Neuron (in vitro differentiated cells): ENCODE results near the gene DLL1.

Source experiments
- H2AFZ ChIP-seq: one replicate; pipeline ENCODE4 v1.6.1; 2013; ENCODE audit warnings: low read depth, mild to moderate bottlenecking, inconsistent platforms, low read length, moderate library complexity
- H3K27me3 ChIP-seq: one replicate; pipeline ENCODE4 v1.6.1; 2013; ENCODE audit warnings: low read length; ENCODE audit not compliant: insufficient read depth
- H3K36me3 ChIP-seq: one replicate; pipeline ENCODE4 v1.6.1; 2013; ENCODE audit warnings: low read length; ENCODE audit not compliant: insufficient read depth
- H3K4me1 ChIP-seq: one replicate; pipeline ENCODE4 v1.6.1; 2013; ENCODE audit warnings: low read length; ENCODE audit not compliant: insufficient read depth
- H3K4me3 ChIP-seq: 2 replicates; pipeline ENCODE4 v1.5.1; 2013; ENCODE audit warnings: mild to moderate bottlenecking, low read length, moderate library complexity
- H3K9me3 ChIP-seq: one replicate; pipeline ENCODE4 v1.6.1; 2013; ENCODE audit warnings: low read length

The DLL1 gene

GRCh38 chr6:170254315-170255213, 36.3 kb downstream of the DLL1 start:
- no peak overlapping the region for H2AFZ ChIP-seq
- H3K36me3 ChIP-seq = no peaks in the 10 kb centered on the region
- H3K4me3 ChIP-seq = no peak overlapping the region
- H3K4me1 ChIP-seq = peaks cover 2% of the 10 kb centered on the region
- no peaks in the 10 kb centered on the region for H3K27me3 ChIP-seq
- no peaks in the 10 kb centered on the region for H3K9me3 ChIP-seq

DNA sequence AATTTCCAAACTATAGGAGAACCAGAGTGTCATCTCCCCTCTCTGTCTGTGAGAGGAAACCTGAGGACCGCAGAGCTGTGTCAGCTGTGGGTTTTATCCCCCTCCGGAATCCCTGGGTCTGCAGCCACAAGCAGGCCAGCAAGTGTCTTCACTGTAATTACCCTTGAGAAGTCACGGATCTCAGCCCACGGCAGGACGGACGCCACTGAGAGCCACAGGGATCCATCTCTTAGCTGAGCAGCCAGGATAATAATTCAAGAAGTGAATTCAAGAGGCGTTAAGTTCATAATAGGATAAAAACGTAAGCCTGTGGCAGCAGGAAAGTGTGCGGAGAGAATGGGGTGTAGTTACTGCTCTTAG, 37.0 kb downstream of the DLL1 start:
- H2AFZ ChIP-seq = no peak overlapping the region
- peaks cover 2% of the 10 kb centered on the region for H3K4me1 ChIP-seq
- H3K4me3 ChIP-seq = no peak overlapping the region
- H3K36me3 ChIP-seq = no peaks in the 10 kb centered on the region
- no peaks in the 10 kb centered on the region for H3K9me3 ChIP-seq
- no peaks in the 10 kb centered on the region for H3K27me3 ChIP-seq

DNA sequence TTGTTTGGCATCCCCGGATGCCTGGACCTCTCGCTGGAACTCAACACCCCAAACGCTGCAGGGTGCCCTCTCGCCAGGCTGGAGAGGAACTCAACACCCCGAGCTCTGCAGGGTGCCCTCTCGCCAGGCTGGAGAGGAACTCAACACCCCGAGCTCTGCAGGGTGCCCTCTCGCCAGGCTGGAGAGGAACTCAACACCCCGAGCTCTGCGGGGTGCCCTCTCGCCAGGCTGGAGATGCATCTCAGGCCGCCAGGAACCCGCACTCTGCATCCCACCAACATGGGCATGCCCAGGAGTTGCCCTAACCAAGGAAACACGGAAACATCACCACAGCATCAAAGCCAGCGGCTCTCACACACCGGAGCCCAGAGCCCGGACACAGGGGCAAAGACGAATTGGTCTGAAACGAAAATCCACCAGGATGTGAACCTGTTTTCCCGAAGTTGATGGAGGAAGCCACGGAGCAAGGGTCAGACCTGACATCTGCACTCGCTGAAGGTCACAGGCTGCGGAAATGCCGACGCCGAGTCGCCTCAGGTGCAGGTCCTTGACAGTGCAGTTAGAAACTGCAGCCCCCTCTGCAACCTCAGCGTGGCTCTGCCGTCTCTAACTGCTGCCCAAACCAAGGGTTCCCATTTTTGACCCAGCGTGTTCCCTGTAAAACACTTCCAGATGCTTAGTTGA, 37.5 kb downstream of the DLL1 start:
- H3K4me1 ChIP-seq = peaks cover 2% of the 10 kb centered on the region
- H3K4me3 ChIP-seq = no peak overlapping the region
- no peak overlapping the region for H2AFZ ChIP-seq
- H3K27me3 ChIP-seq = no peaks in the 10 kb centered on the region
- no peaks in the 10 kb centered on the region for H3K36me3 ChIP-seq
- H3K9me3 ChIP-seq = no peaks in the 10 kb centered on the region

DNA sequence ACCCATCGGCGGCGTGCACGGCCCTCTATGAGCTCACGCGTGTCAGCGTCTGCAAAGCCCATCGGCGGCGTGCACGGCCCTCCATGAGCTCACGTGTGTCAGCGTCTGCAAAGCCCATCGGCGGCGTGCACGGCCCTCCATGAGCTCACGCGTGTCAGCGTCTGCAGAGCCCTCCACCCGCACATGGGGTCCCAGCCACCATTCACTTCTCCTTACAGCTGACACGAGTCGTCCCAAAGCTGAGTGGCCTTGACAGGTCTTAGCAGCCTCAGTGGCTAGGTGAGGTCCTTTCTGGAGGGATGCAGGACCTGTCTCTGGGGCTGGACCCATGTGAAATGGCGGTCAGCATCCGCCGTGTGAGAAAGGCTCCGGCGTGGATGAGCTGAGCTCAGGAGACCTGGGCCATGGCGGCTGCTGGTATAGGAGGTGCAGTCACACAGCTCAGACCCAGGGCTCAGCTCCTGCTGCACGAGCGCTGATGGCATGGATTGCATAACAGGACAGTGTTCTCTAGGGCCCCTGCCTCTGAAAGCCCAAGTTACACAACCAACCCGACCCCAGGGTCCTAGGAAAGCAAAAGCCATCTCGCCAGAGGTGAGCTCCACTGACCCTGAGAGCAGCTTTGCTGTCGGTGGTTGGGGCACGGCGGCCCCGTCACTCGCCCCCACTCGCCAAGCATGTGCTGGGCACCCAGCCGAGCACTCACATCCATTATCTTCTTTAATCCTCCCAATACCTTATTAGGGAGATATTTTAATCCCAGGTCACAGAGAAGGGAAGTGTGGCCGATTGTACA, 38.9 kb downstream of the DLL1 start:
- Histone ChIP-seq H3K36me3 (no peaks in the 10 kb centered on the region), H3K4me3 (no peak overlapping the region), H3K27me3 (no peaks in the 10 kb centered on the region), H3K9me3 (no peaks in the 10 kb centered on the region), H3K4me1 (peaks cover 2% of the 10 kb centered on the region), H2AFZ (no peak overlapping the region)

- no peak overlapping the region for H3K4me3 ChIP-seq
- no peak overlapping the region for H2AFZ ChIP-seq
- no peaks in the 10 kb centered on the region for H3K27me3 ChIP-seq
- no peaks in the 10 kb centered on the region for H3K9me3 ChIP-seq
- H3K36me3 ChIP-seq = no peaks in the 10 kb centered on the region
- H3K4me1 ChIP-seq = peaks cover 2% of the 10 kb centered on the region
These were observed 39.7 kb downstream of the DLL1 start for GRCh38 chr6:170250981-170251775.

- H2AFZ ChIP-seq = no peak overlapping the region
- no peak overlapping the region for H3K4me3 ChIP-seq
- H3K27me3 ChIP-seq = no peaks in the 10 kb centered on the region
- H3K36me3 ChIP-seq = no peaks in the 10 kb centered on the region
- peaks cover 2% of the 10 kb centered on the region for H3K4me1 ChIP-seq
- H3K9me3 ChIP-seq = no peaks in the 10 kb centered on the region
These were observed 40.4 kb downstream of the DLL1 start for GRCh38 chr6:170250455-170250854.

DNA sequence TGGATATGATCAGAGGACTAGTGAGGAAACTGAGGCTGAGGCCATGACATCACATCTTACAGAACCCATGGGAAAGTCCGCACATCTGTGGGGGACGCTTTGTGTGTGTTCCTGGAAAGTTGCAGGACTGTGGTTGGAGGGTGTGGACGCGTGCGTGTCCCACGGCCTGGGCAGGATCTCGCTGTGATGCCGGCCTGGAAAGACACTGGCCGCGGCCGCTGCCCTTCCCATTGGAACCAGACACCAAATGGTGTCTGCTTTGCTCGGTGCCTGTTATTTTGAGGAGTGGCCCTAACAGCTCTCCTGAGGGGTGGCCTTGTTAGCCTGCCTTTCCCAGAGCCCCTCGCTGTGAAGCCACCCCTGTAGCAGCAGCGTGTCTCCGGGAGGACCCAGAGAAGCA, 41.1 kb downstream of the DLL1 start:
- Histone ChIP-seq H2AFZ (no peak overlapping the region), H3K4me3 (no peak overlapping the region), H3K9me3 (no peaks in the 10 kb centered on the region), H3K36me3 (no peaks in the 10 kb centered on the region), H3K4me1 (peaks cover 8% of the 10 kb centered on the region), H3K27me3 (no peaks in the 10 kb centered on the region)

GRCh38 chr6:170248861-170249600, 41.8 kb downstream of the DLL1 start:
- H3K27me3 ChIP-seq = no peaks in the 10 kb centered on the region
- no peak overlapping the region for H2AFZ ChIP-seq
- H3K4me1 ChIP-seq = peaks cover 16% of the 10 kb centered on the region

DNA sequence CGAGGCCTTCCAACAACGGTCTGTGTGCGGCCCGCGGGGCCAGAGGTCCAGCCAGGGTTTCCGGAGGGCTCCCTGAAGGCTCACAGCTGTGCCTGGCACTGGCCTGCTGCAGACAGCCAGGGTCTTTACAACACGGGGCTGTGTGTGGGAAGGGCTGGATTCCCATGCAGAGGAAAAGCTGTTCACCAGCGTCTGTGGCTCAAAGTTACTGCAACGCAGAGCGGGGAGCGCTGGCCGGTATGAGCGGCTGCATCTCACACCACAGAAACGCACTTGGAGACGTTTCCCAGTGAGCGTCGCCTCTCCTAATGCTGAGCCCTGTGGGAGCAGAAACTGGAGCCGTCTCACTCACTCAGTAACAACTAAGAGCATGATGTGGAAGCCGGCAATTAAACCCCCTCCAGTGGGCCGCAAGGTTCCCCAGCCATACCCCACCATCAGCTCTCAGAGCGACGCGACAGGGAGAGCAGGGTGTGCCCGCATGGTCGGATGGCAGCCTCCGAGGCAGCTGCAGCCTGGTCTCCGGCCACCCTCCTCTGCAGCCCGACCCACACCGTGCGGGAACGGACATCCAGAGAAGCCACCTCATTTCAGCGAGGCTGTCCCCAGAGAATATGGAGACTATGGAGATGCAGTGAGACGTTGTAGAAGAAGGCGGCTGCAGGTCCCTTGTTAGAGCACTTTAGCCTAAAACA, 42.6 kb downstream of the DLL1 start:
- Histone ChIP-seq H3K36me3 (no peaks in the 10 kb centered on the region), H2AFZ (no peak overlapping the region), H3K9me3 (no peaks in the 10 kb centered on the region), H3K27me3 (no peaks in the 10 kb centered on the region), H3K4me1 (peaks cover 23% of the 10 kb centered on the region), H3K4me3 (no peak overlapping the region)

More at GRCh38 chr6:170248861-170249600, 41.8 kb downstream of the DLL1 start:
- Histone ChIP-seq H3K4me3 (no peak overlapping the region), H3K9me3 (no peaks in the 10 kb centered on the region), H3K36me3 (no peaks in the 10 kb centered on the region)

- peaks cover 26% of the 10 kb centered on the region for H3K4me1 ChIP-seq
These were observed 43.6 kb downstream of the DLL1 start for GRCh38 chr6:170247178-170247701.

GRCh38 chr6:170245475-170245992, 45.3 kb downstream of the DLL1 start:
- Histone ChIP-seq H3K4me3 (no peak overlapping the region), H2AFZ (no peak overlapping the region), H3K36me3 (no peaks in the 10 kb centered on the region), H3K4me1 (peaks cover 25% of the 10 kb centered on the region), H3K27me3 (no peaks in the 10 kb centered on the region), H3K9me3 (no peaks in the 10 kb centered on the region)

More at GRCh38 chr6:170247178-170247701, 43.6 kb downstream of the DLL1 start:
- no peak overlapping the region for H3K4me3 ChIP-seq
- no peaks in the 10 kb centered on the region for H3K27me3 ChIP-seq
- H3K36me3 ChIP-seq = no peaks in the 10 kb centered on the region
- H3K9me3 ChIP-seq = no peaks in the 10 kb centered on the region
- no peak overlapping the region for H2AFZ ChIP-seq
